HEK293 (cell line): ENCODE measurements around the gene ZNF428.

Experiments used
- FEZF1 ChIP-seq: fragments of 450-650 bp; formaldehyde crosslinking; IDR thresholded peaks from 2 replicates; pipeline ENCODE4 v1.5.1; 2016; ENCODE audit warnings: missing biosample characterization, missing genetic modification characterization
- GLI4 ChIP-seq: fragments of 450-650 bp; formaldehyde crosslinking; IDR thresholded peaks from 2 replicates; pipeline ENCODE4 v1.5.1; 2016; ENCODE audit warnings: missing biosample characterization, missing genetic modification characterization
- GLIS1 ChIP-seq: fragments of 450-650 bp; formaldehyde crosslinking; IDR thresholded peaks from 2 replicates; pipeline ENCODE4 v1.5.1; 2016; ENCODE audit warnings: missing biosample characterization, missing genetic modification characterization
- IKZF3 ChIP-seq: fragments of 450-650 bp; IDR thresholded peaks from 2 replicates; pipeline ENCODE4 v1.5.0; 2018; ENCODE audit warnings: missing biosample characterization, mild to moderate bottlenecking, missing genetic modification characterization, moderate library complexity
- KLF10 ChIP-seq: fragments of 450-650 bp; IDR thresholded peaks from 2 replicates; pipeline ENCODE4 v1.5.1; 2018; ENCODE audit warnings: missing biosample characterization, mild to moderate bottlenecking, missing genetic modification characterization
- MEIS1 ChIP-seq: sonication (generic); formaldehyde crosslinking; IDR thresholded peaks from 2 replicates; pipeline ENCODE4 v1.8.1; 2022; ENCODE audit warnings: missing genetic modification reagents, mild to moderate bottlenecking, borderline replicate concordance
- OVOL3 ChIP-seq: fragments of 450-650 bp; formaldehyde crosslinking; IDR thresholded peaks from 2 replicates; pipeline ENCODE4 v1.5.1; 2016; ENCODE audit warnings: missing biosample characterization, missing genetic modification characterization
- TRIM28 ChIP-seq: IDR thresholded peaks from 2 replicates; pipeline ENCODE4 v1.6.1; 2011; ENCODE audit warnings: low read length, control low read depth, borderline replicate concordance
- ZIC2 ChIP-seq: fragments of 450-650 bp; formaldehyde crosslinking; IDR thresholded peaks from 2 replicates; pipeline ENCODE4 v1.5.1; 2016; ENCODE audit warnings: missing biosample characterization, missing genetic modification characterization
- ZNF138 ChIP-seq: fragments of 450-650 bp; formaldehyde crosslinking; IDR thresholded peaks from 2 replicates; pipeline ENCODE4 v1.5.1; 2016; ENCODE audit warnings: missing biosample characterization, missing genetic modification characterization, borderline replicate concordance
- ZNF155 ChIP-seq: fragments of 450-650 bp; formaldehyde crosslinking; IDR thresholded peaks from 2 replicates; pipeline ENCODE4 v1.5.1; 2016; ENCODE audit warnings: missing biosample characterization, missing genetic modification characterization
- ZNF157 ChIP-seq: fragments of 450-650 bp; formaldehyde crosslinking; IDR thresholded peaks from 2 replicates; pipeline ENCODE4 v1.5.1; 2016; ENCODE audit warnings: missing biosample characterization, missing genetic modification characterization
- ZNF223 ChIP-seq: fragments of 450-650 bp; formaldehyde crosslinking; IDR thresholded peaks from 2 replicates; pipeline ENCODE4 v1.5.1; 2016; ENCODE audit warnings: missing biosample characterization, missing genetic modification characterization
- ZNF324 ChIP-seq: fragments of 450-650 bp; formaldehyde crosslinking; IDR thresholded peaks from 2 replicates; pipeline ENCODE4 v1.5.1; 2016; ENCODE audit warnings: missing biosample characterization, missing genetic modification characterization
- ZNF341 ChIP-seq: fragments of 450-650 bp; formaldehyde crosslinking; IDR thresholded peaks from 2 replicates; pipeline ENCODE4; 2016; ENCODE audit warnings: low read depth, missing biosample characterization, missing genetic modification characterization
- ZNF426 ChIP-seq: fragments of 450-650 bp; formaldehyde crosslinking; IDR thresholded peaks from 2 replicates; pipeline ENCODE4 v1.5.1; 2017; ENCODE audit warnings: missing biosample characterization, missing genetic modification characterization, mild to moderate bottlenecking, inconsistent platforms, moderate library complexity
- ZNF530 ChIP-seq: fragments of 450-650 bp; formaldehyde crosslinking; IDR thresholded peaks from 2 replicates; pipeline ENCODE4 v1.5.1; 2016; ENCODE audit warnings: low read depth, missing biosample characterization, missing genetic modification characterization
- ZNF596 ChIP-seq: fragments of 450-650 bp; IDR thresholded peaks from 2 replicates; pipeline ENCODE4 v1.5.0; 2018; ENCODE audit warnings: missing biosample characterization, mild to moderate bottlenecking, missing genetic modification characterization, moderate library complexity
- ZNF621 ChIP-seq: fragments of 450-650 bp; formaldehyde crosslinking; IDR thresholded peaks from 2 replicates; pipeline ENCODE4 v1.5.1; 2017; ENCODE audit warnings: missing biosample characterization, missing genetic modification characterization
- ZNF701 ChIP-seq: fragments of 450-650 bp; formaldehyde crosslinking; IDR thresholded peaks from 2 replicates; pipeline ENCODE4 v1.5.1; 2016; ENCODE audit warnings: missing biosample characterization, missing genetic modification characterization
- ZNF837 ChIP-seq: fragments of 450-650 bp; formaldehyde crosslinking; IDR thresholded peaks from 2 replicates; pipeline ENCODE4 v1.5.1; 2016; ENCODE audit warnings: missing biosample characterization, missing genetic modification characterization
- TF ChIP-seq, protein P1 (sequence below): fragments of 450-650 bp; formaldehyde crosslinking; optimal IDR thresholded peaks from 2 replicates; pipeline ENCODE3; 2016; ENCODE audit warnings: missing biosample characterization, mild to moderate bottlenecking, missing genetic modification characterization
- TF ChIP-seq, protein P2 (sequence below): fragments of 450-650 bp; formaldehyde crosslinking; IDR thresholded peaks from 2 replicates; pipeline ENCODE4 v1.5.1; 2016; ENCODE audit warnings: missing biosample characterization, missing genetic modification characterization
- TF ChIP-seq, protein P3 (sequence below): fragments of 450-650 bp; formaldehyde crosslinking; IDR thresholded peaks from 2 replicates; pipeline ENCODE4 v1.5.1; 2016; ENCODE audit warnings: missing biosample characterization, missing genetic modification characterization, borderline replicate concordance
- TF ChIP-seq, protein P4 (sequence below): fragments of 450-650 bp; formaldehyde crosslinking; IDR thresholded peaks from 2 replicates; pipeline ENCODE4 v1.5.1; 2017; ENCODE audit warnings: missing biosample characterization, missing genetic modification characterization
- TF ChIP-seq, protein P5 (sequence below): fragments of 450-650 bp; IDR thresholded peaks from 2 replicates; pipeline ENCODE4 v1.5.1; 2018; ENCODE audit warnings: missing biosample characterization, mild to moderate bottlenecking, missing genetic modification characterization
- TF ChIP-seq, protein P6 (sequence below): fragments of 450-650 bp; formaldehyde crosslinking; IDR thresholded peaks from 2 replicates; pipeline ENCODE4 v1.5.1; 2017; ENCODE audit warnings: missing biosample characterization, missing genetic modification characterization
- TF ChIP-seq, protein P7 (sequence below): fragments of 450-650 bp; IDR thresholded peaks from 2 replicates; pipeline ENCODE4 v1.5.1; 2018; ENCODE audit warnings: missing biosample characterization, missing genetic modification characterization
- TF ChIP-seq, protein P8 (sequence below): fragments of 450-650 bp; formaldehyde crosslinking; IDR thresholded peaks from 2 replicates; pipeline ENCODE4 v1.5.1; 2016; ENCODE audit warnings: missing biosample characterization, missing genetic modification characterization

The ZNF428 gene

DNA sequence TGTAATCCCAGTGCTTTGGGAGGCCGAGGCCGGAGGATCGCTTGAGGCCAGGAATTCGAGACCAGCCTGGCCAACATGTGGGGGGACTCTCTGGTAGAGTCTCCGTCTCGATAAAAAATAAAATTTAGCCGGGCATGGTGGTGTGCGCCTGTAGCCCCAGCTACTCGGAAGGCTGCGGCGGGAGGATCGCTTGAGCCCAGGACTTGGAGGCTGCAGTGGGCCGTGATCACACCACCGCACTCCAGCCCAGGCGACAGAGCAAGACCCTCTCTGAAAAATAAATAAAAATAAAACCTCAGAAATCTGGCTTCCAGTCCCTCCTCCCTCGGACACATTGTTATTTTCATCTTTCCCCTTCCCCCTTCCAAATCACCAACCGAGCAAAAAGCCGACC is 23.8 kb downstream of the ZNF428 start (continued):
- TF ChIP-seq, protein P1, sequence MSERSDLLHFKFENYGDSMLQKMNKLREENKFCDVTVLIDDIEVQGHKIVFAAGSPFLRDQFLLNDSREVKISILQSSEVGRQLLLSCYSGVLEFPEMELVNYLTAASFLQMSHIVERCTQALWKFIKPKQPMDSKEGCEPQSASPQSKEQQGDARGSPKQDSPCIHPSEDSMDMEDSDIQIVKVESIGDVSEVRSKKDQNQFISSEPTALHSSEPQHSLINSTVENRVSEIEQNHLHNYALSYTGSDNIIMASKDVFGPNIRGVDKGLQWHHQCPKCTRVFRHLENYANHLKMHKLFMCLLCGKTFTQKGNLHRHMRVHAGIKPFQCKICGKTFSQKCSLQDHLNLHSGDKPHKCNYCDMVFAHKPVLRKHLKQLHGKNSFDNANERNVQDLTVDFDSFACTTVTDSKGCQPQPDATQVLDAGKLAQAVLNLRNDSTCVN, result no peak
- TF ChIP-seq, protein P2, sequence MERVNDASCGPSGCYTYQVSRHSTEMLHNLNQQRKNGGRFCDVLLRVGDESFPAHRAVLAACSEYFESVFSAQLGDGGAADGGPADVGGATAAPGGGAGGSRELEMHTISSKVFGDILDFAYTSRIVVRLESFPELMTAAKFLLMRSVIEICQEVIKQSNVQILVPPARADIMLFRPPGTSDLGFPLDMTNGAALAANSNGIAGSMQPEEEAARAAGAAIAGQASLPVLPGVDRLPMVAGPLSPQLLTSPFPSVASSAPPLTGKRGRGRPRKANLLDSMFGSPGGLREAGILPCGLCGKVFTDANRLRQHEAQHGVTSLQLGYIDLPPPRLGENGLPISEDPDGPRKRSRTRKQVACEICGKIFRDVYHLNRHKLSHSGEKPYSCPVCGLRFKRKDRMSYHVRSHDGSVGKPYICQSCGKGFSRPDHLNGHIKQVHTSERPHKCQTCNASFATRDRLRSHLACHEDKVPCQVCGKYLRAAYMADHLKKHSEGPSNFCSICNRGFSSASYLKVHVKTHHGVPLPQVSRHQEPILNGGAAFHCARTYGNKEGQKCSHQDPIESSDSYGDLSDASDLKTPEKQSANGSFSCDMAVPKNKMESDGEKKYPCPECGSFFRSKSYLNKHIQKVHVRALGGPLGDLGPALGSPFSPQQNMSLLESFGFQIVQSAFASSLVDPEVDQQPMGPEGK (tag by site-specific recombination), result no peak
- TF ChIP-seq ZNF530 (tag by site-specific recombination), result no peak
- TF ChIP-seq ZNF223 (tag by site-specific recombination), result no peak
- no peak for TF ChIP-seq ZNF426 (tag by site-specific recombination)
- no peak for TF ChIP-seq ZNF701 (tag by site-specific recombination)
- TF ChIP-seq ZNF157 (tag by site-specific recombination), result no peak
- TF ChIP-seq FEZF1 (tag by site-specific recombination), result no peak
- no peak for TF ChIP-seq KLF10 (tag by site-specific recombination)
- no peak for TF ChIP-seq ZNF155 (tag by site-specific recombination)
- TF ChIP-seq, protein P3, sequence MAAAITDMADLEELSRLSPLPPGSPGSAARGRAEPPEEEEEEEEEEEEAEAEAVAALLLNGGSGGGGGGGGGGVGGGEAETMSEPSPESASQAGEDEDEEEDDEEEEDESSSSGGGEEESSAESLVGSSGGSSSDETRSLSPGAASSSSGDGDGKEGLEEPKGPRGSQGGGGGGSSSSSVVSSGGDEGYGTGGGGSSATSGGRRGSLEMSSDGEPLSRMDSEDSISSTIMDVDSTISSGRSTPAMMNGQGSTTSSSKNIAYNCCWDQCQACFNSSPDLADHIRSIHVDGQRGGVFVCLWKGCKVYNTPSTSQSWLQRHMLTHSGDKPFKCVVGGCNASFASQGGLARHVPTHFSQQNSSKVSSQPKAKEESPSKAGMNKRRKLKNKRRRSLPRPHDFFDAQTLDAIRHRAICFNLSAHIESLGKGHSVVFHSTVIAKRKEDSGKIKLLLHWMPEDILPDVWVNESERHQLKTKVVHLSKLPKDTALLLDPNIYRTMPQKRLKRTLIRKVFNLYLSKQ (tag by site-specific recombination), result no peak
- TF ChIP-seq, protein P4, sequence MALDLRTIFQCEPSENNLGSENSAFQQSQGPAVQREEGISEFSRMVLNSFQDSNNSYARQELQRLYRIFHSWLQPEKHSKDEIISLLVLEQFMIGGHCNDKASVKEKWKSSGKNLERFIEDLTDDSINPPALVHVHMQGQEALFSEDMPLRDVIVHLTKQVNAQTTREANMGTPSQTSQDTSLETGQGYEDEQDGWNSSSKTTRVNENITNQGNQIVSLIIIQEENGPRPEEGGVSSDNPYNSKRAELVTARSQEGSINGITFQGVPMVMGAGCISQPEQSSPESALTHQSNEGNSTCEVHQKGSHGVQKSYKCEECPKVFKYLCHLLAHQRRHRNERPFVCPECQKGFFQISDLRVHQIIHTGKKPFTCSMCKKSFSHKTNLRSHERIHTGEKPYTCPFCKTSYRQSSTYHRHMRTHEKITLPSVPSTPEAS (tag by site-specific recombination), result peak; percentile 31; the same call in 1 of the 2 replicates
- TF ChIP-seq, protein P5, sequence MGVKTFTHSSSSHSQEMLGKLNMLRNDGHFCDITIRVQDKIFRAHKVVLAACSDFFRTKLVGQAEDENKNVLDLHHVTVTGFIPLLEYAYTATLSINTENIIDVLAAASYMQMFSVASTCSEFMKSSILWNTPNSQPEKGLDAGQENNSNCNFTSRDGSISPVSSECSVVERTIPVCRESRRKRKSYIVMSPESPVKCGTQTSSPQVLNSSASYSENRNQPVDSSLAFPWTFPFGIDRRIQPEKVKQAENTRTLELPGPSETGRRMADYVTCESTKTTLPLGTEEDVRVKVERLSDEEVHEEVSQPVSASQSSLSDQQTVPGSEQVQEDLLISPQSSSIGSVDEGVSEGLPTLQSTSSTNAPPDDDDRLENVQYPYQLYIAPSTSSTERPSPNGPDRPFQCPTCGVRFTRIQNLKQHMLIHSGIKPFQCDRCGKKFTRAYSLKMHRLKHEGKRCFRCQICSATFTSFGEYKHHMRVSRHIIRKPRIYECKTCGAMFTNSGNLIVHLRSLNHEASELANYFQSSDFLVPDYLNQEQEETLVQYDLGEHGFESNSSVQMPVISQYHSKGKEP (tag by site-specific recombination), result peak; percentile 67; the same call in 1 of the 2 replicates
- TF ChIP-seq, protein P6, sequence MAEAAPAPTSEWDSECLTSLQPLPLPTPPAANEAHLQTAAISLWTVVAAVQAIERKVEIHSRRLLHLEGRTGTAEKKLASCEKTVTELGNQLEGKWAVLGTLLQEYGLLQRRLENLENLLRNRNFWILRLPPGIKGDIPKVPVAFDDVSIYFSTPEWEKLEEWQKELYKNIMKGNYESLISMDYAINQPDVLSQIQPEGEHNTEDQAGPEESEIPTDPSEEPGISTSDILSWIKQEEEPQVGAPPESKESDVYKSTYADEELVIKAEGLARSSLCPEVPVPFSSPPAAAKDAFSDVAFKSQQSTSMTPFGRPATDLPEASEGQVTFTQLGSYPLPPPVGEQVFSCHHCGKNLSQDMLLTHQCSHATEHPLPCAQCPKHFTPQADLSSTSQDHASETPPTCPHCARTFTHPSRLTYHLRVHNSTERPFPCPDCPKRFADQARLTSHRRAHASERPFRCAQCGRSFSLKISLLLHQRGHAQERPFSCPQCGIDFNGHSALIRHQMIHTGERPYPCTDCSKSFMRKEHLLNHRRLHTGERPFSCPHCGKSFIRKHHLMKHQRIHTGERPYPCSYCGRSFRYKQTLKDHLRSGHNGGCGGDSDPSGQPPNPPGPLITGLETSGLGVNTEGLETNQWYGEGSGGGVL, result no peak
- TF ChIP-seq ZNF837 (tag by site-specific recombination), result no peak
- TF ChIP-seq GLIS1 (tag by site-specific recombination), result no peak
- no peak for TF ChIP-seq TRIM28
- TF ChIP-seq, protein P7, sequence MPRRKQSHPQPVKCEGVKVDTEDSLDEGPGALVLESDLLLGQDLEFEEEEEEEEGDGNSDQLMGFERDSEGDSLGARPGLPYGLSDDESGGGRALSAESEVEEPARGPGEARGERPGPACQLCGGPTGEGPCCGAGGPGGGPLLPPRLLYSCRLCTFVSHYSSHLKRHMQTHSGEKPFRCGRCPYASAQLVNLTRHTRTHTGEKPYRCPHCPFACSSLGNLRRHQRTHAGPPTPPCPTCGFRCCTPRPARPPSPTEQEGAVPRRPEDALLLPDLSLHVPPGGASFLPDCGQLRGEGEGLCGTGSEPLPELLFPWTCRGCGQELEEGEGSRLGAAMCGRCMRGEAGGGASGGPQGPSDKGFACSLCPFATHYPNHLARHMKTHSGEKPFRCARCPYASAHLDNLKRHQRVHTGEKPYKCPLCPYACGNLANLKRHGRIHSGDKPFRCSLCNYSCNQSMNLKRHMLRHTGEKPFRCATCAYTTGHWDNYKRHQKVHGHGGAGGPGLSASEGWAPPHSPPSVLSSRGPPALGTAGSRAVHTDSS, result no peak
- TF ChIP-seq ZNF324 (tag by site-specific recombination), result peak; percentile 59
- TF ChIP-seq ZNF341 (tag by site-specific recombination), result peak; percentile 63
- TF ChIP-seq ZNF138 (tag by site-specific recombination), result no peak
- 0 out of 2 replicates have a peak, but pooled peaks have one; percentile 55 for TF ChIP-seq ZIC2 (tag by site-specific recombination)
- no peak for TF ChIP-seq GLI4 (tag by site-specific recombination)
- TF ChIP-seq ZNF596 (tag by site-specific recombination), result no peak
- no peak for TF ChIP-seq IKZF3
- no peak for TF ChIP-seq OVOL3
- no peak for TF ChIP-seq ZNF621 (tag by site-specific recombination)
- TF ChIP-seq, protein P8, sequence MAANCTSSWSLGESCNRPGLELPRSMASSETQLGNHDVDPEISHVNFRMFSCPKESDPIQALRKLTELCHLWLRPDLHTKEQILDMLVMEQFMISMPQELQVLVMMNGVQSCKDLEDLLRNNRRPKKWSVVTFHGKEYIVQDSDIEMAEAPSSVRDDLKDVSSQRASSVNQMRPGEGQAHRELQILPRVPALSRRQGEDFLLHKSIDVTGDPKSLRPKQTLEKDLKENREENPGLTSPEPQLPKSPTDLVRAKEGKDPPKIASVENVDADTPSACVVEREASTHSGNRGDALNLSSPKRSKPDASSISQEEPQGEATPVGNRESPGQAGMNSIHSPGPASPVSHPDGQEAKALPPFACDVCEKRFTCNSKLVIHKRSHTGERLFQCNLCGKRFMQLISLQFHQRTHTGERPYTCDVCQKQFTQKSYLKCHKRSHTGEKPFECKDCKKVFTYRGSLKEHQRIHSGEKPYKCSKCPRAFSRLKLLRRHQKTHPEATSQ (tag by site-specific recombination), result peak; percentile 59; the same call in 1 of the 2 replicates
- TF ChIP-seq MEIS1 (CRISPR knock-in tag), result no peak
